Epithelial cell of umbilical artery (primary cell): ENCODE measurements around the gene LY6G6F. TPM values are rescaled to one million over a fixed set of nuclear protein-coding genes. Genes with fewer than 3 reads are reported as not detected.

Source experiments
- total RNA-seq: library from RNA; depleted of rRNA; stranded (reverse); fragments of >200 nt; gene quantifications from 2 replicates; pipeline ENCODE4 v1.2.3, GENCODE V29; 2014

The LY6G6F gene
- total RNA-seq, 1 donor from 2014 or later: not detected

Other genes starting within 250 kb of the LY6G6F start
- gene MICB, start 208.7 kb upstream of the LY6G6F start, total RNA-seq: 23.4 and 50.3 TPM in 2 replicates
- gene MCCD1, start 177.9 kb upstream of the LY6G6F start, total RNA-seq: not detected in 2 replicates
- 354 and 456 TPM in 2 replicates for gene DDX39B, start 164.9 kb upstream of the LY6G6F start, total RNA-seq
- gene ATP6V1G2, start 160.3 kb upstream of the LY6G6F start, total RNA-seq: 0.97 and 2.0 TPM in 2 replicates
- 25.3 and 26.9 TPM in 2 replicates for gene NFKBIL1, start 159.3 kb upstream of the LY6G6F start, total RNA-seq
- gene LTA, start 134.6 kb upstream of the LY6G6F start, total RNA-seq: not detected in 2 replicates
- gene TNF, start 131.3 kb upstream of the LY6G6F start, total RNA-seq: under 0.01 TPM in 1 of 2 replicates, not detected in the other
- 3.2 and 6.7 TPM in 2 replicates for gene LTB, start 124.4 kb upstream of the LY6G6F start, total RNA-seq
- 0.32 TPM in 1 of 2 replicates, not detected in the other for gene LST1, start 120.6 kb upstream of the LY6G6F start, total RNA-seq
- gene NCR3, start 113.9 kb upstream of the LY6G6F start, total RNA-seq: not detected in 2 replicates
- not detected in 2 replicates for gene AIF1, start 91.6 kb upstream of the LY6G6F start, total RNA-seq
- gene PRRC2A, start 86.2 kb upstream of the LY6G6F start, total RNA-seq: 22.2 and 24.0 TPM in 2 replicates
- gene BAG6, start 54.2 kb upstream of the LY6G6F start, total RNA-seq: 90.4 and 110 TPM in 2 replicates
- 0.30 TPM in 1 of 2 replicates, not detected in the other for gene APOM, start 51.0 kb upstream of the LY6G6F start, total RNA-seq
- 18.8 and 21.1 TPM in 2 replicates for gene C6orf47, start 46.1 kb upstream of the LY6G6F start, total RNA-seq
- gene GPANK1, start 41.9 kb upstream of the LY6G6F start, total RNA-seq: 10.2 and 10.7 TPM in 2 replicates
- gene CSNK2B, start 40.8 kb upstream of the LY6G6F start, total RNA-seq: 84.3 and 95.2 TPM in 2 replicates
- gene LY6G5B, start 36.9 kb upstream of the LY6G6F start, total RNA-seq: 0.97 and 1.7 TPM in 2 replicates
- under 0.01 and 2.7 TPM in 2 replicates for gene LY6G5C, start 25.8 kb upstream of the LY6G6F start, total RNA-seq
- 41.3 and 51.1 TPM in 2 replicates for gene ABHD16A, start 3.5 kb upstream of the LY6G6F start, total RNA-seq
- not detected in 2 replicates for gene LY6G6D, start 8.5 kb downstream of the LY6G6F start, total RNA-seq
- not detected in 2 replicates for gene LY6G6C, start 14.9 kb downstream of the LY6G6F start, total RNA-seq
- not detected in 2 replicates for gene MPIG6B, start 16.5 kb downstream of the LY6G6F start, total RNA-seq
- 68.5 and 79.6 TPM in 2 replicates for gene DDAH2, start 22.4 kb downstream of the LY6G6F start, total RNA-seq
- gene CLIC1, start 29.7 kb downstream of the LY6G6F start, total RNA-seq: 865 and 1,138 TPM in 2 replicates
- gene MSH5, start 33.1 kb downstream of the LY6G6F start, total RNA-seq: 7.1 and 7.9 TPM in 2 replicates
- gene SAPCD1, start 55.8 kb downstream of the LY6G6F start, total RNA-seq: 0.65 TPM in 1 of 2 replicates, not detected in the other
- gene VWA7, start 70.5 kb downstream of the LY6G6F start, total RNA-seq: not detected in 2 replicates
- 50.3 and 57.1 TPM in 2 replicates for gene VARS1, start 88.9 kb downstream of the LY6G6F start, total RNA-seq
- 57.2 and 65.0 TPM in 2 replicates for gene LSM2, start 100.1 kb downstream of the LY6G6F start, total RNA-seq
- gene HSPA1L, start 108.4 kb downstream of the LY6G6F start, total RNA-seq: 0.76 and 0.97 TPM in 2 replicates
- 43.5 and 61.9 TPM in 2 replicates for gene HSPA1A, start 108.7 kb downstream of the LY6G6F start, total RNA-seq
- gene HSPA1B, start 120.9 kb downstream of the LY6G6F start, total RNA-seq: 60.1 and 104 TPM in 2 replicates
- gene NEU1, start 156.0 kb downstream of the LY6G6F start, total RNA-seq: 58.1 and 93.8 TPM in 2 replicates
- gene SLC44A4, start 172.1 kb downstream of the LY6G6F start, total RNA-seq: 0.15 and 0.32 TPM in 2 replicates
- gene EHMT2, start 190.8 kb downstream of the LY6G6F start, total RNA-seq: 36.4 and 43.8 TPM in 2 replicates
- gene ZBTB12, start 195.2 kb downstream of the LY6G6F start, total RNA-seq: 2.6 and 2.9 TPM in 2 replicates
- not detected in 2 replicates for gene C2, start 220.9 kb downstream of the LY6G6F start, total RNA-seq
- gene CFB, start 239.2 kb downstream of the LY6G6F start, total RNA-seq: 1.3 and 7.9 TPM in 2 replicates